ENCODE measurements around the gene SLC22A17. TPM values are rescaled to one million over a fixed set of nuclear protein-coding genes. Genes with fewer than 3 reads are reported as not detected.
A peak's percentile ranks its signal among the peaks of the same experiment; 100 is the strongest.

Gene SLC22A17
- total and polyA plus RNA-seq, 4 donors, result 1.1 to 14.6 (median 2.6) TPM

DNA sequence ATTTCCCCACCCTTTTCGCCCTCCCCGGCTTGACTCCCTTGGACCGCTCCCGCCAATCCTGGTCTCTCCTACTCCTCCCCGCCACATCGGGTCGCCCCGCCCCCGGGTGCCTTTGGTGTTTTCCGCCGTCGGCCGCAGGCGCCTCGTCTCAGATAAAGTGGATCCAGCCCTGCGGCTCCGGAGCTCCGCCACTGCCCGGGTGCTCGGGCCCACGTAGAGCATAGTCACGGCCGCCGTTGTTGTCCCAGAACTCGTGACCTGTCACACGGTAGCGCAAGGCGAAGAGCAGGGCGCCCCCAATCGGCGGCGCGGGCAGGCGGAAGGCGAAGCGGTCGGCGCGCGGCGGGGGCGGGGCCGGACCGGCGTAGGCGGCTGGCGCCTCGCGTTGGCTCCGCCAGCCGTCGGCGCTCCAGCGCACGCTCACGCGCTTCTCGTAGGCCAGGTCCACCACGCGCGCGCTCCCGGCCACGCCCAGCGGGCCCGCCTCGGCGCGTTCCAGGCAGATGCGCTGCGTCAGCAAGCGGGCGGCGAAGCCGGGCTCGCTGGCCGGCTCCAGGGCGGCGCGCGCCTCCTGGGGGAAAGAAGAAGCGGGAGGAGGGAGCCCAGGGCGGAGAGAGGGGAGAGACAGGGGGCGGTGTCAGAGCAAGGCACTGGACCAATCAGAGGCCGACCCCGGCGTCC lies 51.3 kb downstream of the SLC22A17 start (continued):
- peak; percentile 48 for TF ChIP-seq SP1 (IDR thresholded peaks at IDR 0.05)

- peak overlapping the region; percentile 75 to 97 for H3K27ac ChIP-seq (ENCODE audit: low read depth in 1 of 2, low read length in 2 of 2)
- no peaks in the 10 kb centered on the region for H3K27me3 ChIP-seq (ENCODE audit: control insufficient read depth in 4 of 4, insufficient read depth in 4 of 4, low read length in 3 of 4)
- peaks cover 0 to 5% (median 2%) of the 10 kb centered on the region in 4 donors for H3K36me3 ChIP-seq (ENCODE audit: control insufficient read depth in 4 of 4, insufficient read depth in 3 of 4, low read depth in 1 of 4, low read length in 3 of 4)
- TF ChIP-seq, protein P1, sequence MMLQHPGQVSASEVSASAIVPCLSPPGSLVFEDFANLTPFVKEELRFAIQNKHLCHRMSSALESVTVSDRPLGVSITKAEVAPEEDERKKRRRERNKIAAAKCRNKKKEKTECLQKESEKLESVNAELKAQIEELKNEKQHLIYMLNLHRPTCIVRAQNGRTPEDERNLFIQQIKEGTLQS (IDR thresholded peaks at IDR 0.05), result no peak
- TF ChIP-seq ZBTB33 (IDR thresholded peaks at IDR 0.05) (no peak), GABPA (IDR thresholded peaks at IDR 0.05 in 1 of 2, conservative IDR thresholded peaks at IDR 0.05 in 1 of 2) (peak in 1 of 2 donors; percentile 8)
- WGBS, result 6% methylated on average over 13 of the region's 13 CpGs
- peak overlapping the region; percentile 81 to 93 for H3K9ac ChIP-seq (ENCODE audit: low read depth in 1 of 2, low read length in 2 of 2)
- DNase-seq (ENCODE audit: low spot score), result no peak
- H3K4me3 ChIP-seq (ENCODE audit: low read depth in 1 of 3, low read length in 3 of 3), result peak overlapping the region; percentile 62 to 69 (median 67)
- no peaks in the 10 kb centered on the region for H3K9me3 ChIP-seq (ENCODE audit: control insufficient read depth in 4 of 4, low read length in 3 of 4)
- H3K4me1 ChIP-seq (ENCODE audit: control insufficient read depth in 4 of 4, insufficient read depth in 4 of 4, low read length in 3 of 4), result peaks cover 0 to 20% (median 14%) of the 10 kb centered on the region in 4 donors
Observed at GRCh38 chr14:23300687-23301223, 51.9 kb downstream of the SLC22A17 start.

DNA sequence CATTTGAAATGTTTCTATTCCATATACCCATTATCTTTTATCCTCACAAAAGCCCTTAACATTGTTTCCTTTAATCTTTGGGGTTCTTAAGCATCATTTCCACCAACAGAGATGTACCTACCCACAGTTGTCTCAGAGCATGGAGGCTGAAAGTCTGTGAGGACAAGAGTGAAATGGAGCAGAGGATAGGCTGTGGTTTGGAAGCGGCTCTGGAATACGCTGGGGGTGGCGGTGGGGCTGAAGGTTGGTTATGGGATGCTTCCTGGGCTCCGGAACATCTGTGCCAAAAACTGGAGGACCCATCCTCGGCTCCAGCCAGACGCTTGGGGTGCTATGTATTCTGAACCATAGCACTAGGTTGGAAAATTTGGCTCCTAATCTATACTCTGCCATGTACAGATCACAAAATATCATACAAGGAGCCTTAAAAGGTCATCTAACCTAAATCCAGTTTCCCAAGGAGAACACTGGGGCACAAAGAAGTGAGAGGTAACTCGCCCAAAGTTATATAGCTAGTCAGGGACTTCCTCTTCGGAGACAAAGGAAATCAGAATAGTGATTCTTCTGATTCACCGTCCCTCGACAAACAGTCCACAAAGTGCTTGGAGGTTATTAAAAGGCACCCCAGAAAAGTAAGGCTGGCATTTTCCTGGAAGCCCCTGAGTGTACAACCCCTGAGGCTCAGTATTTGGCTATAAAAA lies 52.6 kb downstream of the SLC22A17 start:
- TF ChIP-seq JUND (IDR thresholded peaks at IDR 0.05) (no peak), GABPA (IDR thresholded peaks at IDR 0.05 in 1 of 2, conservative IDR thresholded peaks at IDR 0.05 in 1 of 2) (no peak), SP1 (IDR thresholded peaks at IDR 0.05) (no peak), ZBTB33 (IDR thresholded peaks at IDR 0.05) (no peak), FOXA2 (IDR thresholded peaks at IDR 0.05) (no peak), HNF4A (conservative IDR thresholded peaks at IDR 0.05) (no peak), NR2F2 (IDR thresholded peaks at IDR 0.05) (no peak), YY1 (IDR thresholded peaks at IDR 0.05) (no peak), HNF4G (IDR thresholded peaks at IDR 0.05) (no peak), TAF1 (conservative IDR thresholded peaks at IDR 0.05) (no peak), EGR1 (IDR thresholded peaks at IDR 0.05; ENCODE audit: low read depth in 2 of 2) (no peak), REST (IDR thresholded peaks at IDR 0.05) (no peak), FOXA1 (IDR thresholded peaks at IDR 0.05) (no peak), RAD21 (IDR thresholded peaks at IDR 0.05) (no peak), RXRA (IDR thresholded peaks at IDR 0.05) (no peak)
- TF ChIP-seq, protein P1 (IDR thresholded peaks at IDR 0.05), result no peak
- TF ChIP-seq, protein P2, sequence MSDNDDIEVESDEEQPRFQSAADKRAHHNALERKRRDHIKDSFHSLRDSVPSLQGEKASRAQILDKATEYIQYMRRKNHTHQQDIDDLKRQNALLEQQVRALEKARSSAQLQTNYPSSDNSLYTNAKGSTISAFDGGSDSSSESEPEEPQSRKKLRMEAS (IDR thresholded peaks at IDR 0.05), result no peak
- TF ChIP-seq, protein P3, sequence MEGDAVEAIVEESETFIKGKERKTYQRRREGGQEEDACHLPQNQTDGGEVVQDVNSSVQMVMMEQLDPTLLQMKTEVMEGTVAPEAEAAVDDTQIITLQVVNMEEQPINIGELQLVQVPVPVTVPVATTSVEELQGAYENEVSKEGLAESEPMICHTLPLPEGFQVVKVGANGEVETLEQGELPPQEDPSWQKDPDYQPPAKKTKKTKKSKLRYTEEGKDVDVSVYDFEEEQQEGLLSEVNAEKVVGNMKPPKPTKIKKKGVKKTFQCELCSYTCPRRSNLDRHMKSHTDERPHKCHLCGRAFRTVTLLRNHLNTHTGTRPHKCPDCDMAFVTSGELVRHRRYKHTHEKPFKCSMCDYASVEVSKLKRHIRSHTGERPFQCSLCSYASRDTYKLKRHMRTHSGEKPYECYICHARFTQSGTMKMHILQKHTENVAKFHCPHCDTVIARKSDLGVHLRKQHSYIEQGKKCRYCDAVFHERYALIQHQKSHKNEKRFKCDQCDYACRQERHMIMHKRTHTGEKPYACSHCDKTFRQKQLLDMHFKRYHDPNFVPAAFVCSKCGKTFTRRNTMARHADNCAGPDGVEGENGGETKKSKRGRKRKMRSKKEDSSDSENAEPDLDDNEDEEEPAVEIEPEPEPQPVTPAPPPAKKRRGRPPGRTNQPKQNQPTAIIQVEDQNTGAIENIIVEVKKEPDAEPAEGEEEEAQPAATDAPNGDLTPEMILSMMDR (IDR thresholded peaks at IDR 0.05; ENCODE audit: low read depth, low read length, missing input control), result no peak
- no peak for DNase-seq (ENCODE audit: low spot score)
- H3K9me3 ChIP-seq (ENCODE audit: control insufficient read depth in 4 of 4, low read length in 3 of 4), result no peaks in the 10 kb centered on the region
- peak overlapping the region; percentile 81 to 93 for H3K9ac ChIP-seq (ENCODE audit: low read depth in 1 of 2, low read length in 2 of 2)
- H3K27ac ChIP-seq (ENCODE audit: low read depth in 1 of 2, low read length in 2 of 2), result peak overlapping the region; percentile 75 to 97
- peaks cover 0 to 5% (median 2%) of the 10 kb centered on the region in 4 donors for H3K36me3 ChIP-seq (ENCODE audit: control insufficient read depth in 4 of 4, insufficient read depth in 3 of 4, low read depth in 1 of 4, low read length in 3 of 4)
- peaks cover 0 to 22% (median 13%) of the 10 kb centered on the region in 4 donors for H3K4me1 ChIP-seq (ENCODE audit: control insufficient read depth in 4 of 4, insufficient read depth in 4 of 4, low read length in 3 of 4)
- H3K4me3 ChIP-seq (ENCODE audit: low read depth in 1 of 3, low read length in 3 of 3), result peak overlapping the region; percentile 62 to 69 (median 67)
- WGBS, result 79% methylated on average over 10 of the region's 10 CpGs
- H3K27me3 ChIP-seq (ENCODE audit: control insufficient read depth in 4 of 4, insufficient read depth in 4 of 4, low read length in 3 of 4), result no peaks in the 10 kb centered on the region
